ENCODE results near the gene PLTP.

PLTP gene

DNA sequence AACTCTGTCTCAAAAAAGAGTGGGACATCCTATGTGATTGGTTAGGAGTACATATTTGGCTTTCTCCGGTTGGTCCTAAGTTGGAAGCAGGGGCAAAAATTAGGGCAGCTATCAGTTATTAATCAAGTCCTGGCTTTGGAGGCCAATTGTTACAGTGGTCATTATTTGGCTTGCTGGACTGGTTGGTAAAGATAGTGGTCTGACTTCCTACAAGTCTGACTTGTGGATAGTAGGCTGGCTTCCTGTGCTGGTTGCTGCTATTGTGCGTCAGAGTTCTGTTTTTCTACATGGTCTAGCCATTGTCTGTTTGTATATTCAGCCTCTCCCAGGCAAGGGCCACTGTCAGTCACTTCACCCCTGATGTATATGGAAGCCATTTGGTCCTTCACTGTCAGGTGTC lies 61.7 kb downstream of the PLTP start:
- TF ChIP-seq, protein P1, sequence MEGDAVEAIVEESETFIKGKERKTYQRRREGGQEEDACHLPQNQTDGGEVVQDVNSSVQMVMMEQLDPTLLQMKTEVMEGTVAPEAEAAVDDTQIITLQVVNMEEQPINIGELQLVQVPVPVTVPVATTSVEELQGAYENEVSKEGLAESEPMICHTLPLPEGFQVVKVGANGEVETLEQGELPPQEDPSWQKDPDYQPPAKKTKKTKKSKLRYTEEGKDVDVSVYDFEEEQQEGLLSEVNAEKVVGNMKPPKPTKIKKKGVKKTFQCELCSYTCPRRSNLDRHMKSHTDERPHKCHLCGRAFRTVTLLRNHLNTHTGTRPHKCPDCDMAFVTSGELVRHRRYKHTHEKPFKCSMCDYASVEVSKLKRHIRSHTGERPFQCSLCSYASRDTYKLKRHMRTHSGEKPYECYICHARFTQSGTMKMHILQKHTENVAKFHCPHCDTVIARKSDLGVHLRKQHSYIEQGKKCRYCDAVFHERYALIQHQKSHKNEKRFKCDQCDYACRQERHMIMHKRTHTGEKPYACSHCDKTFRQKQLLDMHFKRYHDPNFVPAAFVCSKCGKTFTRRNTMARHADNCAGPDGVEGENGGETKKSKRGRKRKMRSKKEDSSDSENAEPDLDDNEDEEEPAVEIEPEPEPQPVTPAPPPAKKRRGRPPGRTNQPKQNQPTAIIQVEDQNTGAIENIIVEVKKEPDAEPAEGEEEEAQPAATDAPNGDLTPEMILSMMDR (IDR thresholded peaks at IDR 0.05; ENCODE audit: low read depth, low read length, missing control alignments), result no peak
- H3K4me3 ChIP-seq (replicated peaks; ENCODE audit: low read depth, low read length), result no peak overlapping the region
- DNase-seq (ENCODE audit: extremely low read depth, low read depth), result no peak

DNA sequence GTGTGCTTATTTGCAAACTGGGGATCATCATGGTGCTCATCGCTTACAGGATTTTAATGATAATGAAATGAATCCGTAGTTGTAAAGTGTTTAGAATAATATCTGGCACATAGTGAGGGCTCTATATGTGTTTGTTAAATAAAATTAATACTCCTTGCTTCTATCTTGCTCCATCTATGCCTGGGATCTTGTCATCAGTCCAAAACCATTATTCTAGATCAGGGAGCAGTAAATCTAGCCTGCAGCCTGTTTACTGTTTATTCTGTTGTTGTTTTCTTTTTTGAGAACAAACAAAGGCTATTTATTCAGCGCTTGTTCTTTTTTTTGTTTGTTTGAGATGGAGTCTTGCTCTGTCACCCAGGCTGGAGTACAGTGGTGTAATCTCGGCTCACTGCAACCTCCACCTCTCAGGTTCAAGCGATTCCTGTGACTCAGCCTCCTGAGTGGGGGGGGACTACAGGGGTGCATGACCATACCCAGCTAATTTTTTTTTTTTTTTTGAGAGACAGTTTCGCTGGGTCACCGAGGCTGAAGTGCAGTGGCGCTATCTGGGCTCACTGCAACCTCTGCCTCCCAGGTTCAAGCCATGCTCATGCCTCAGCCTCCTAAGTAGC lies 62.9 kb downstream of the PLTP start:
- DNase-seq (ENCODE audit: extremely low read depth, low read depth), result no peak
- H3K4me3 ChIP-seq (replicated peaks; ENCODE audit: low read depth, low read length), result no peak overlapping the region
- TF ChIP-seq, protein P1 (IDR thresholded peaks at IDR 0.05; ENCODE audit: low read depth, low read length, missing control alignments), result no peak

Data from HFF-Myc (cell line).